HG02870 (cell line): ENCODE data around the gene HUWE1.

Experiments
- ATAC-seq: cut with Tn5 transposase; IDR thresholded peaks from one replicate; pipeline ENCODE4 v1.9.1; 2021; ENCODE audit warnings: mild to moderate bottlenecking, moderate library complexity; ENCODE audit not compliant: unreplicated experiment

The HUWE1 gene

DNA sequence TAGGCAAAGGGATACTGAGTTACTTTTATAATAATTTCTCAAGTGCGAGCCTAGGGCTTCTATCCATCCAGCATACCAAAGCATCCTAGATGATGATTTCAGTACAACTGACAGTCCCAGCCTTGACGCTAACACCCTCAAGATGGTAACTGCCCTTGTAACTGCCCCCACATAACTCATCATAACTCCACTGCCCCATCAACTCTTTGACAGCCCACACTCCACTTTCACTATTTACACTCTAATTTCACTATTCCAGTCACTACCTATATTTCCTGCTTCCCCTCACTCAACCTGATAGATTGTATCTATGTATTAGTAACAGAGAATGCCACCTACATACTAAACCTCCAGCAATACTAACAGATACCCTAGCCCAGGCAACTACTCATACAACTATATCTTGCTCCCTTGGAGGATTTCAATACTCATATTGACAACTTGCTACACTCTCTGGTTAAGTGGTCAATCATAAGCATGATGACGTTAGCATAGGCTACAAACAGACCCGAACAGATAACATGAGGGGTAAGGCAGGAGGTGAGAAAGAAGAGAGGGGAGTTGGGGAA, 65.0 kb downstream of the HUWE1 start:
- no peak for ATAC-seq

- ATAC-seq = no peak
Measured at GRCh38 chrX:53616946-53617345, 69.6 kb downstream of the HUWE1 start.

DNA sequence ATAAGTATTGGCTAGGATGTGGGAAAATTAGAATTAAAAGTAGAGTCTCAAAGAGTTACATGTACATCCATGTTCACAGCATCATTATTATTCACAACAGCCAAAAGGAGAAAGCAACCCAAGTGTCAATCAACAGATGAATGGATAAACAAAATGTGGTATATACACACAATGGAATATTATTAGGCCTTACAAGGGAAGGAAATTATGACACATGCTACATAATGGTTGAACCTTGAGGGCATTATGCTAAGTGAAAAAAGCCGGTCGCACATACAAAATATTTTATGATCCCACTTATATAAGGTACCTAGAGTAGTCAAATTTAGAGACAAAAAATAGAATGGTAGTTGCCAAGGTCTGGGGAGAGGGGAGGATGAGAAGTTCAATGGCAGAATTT, 80.1 kb downstream of the HUWE1 start:
- no peak for ATAC-seq

DNA sequence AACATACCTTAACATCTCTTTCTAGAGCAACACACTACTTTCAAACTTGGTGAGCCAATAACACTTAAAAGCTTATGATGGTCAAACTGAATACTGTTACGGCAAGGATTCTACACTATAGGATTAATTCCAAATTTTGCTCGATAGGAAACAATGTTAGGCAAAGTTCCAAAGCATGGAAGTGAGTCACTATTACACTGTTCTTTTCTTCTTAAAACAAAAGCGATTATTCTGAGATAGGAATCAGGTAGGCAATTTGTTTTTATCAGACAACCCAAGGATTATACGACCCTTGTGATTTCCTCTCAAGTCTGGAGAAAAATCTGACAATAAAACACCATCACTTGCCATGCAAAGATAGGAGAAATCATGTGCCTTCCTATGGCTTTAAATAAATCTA, 81.5 kb downstream of the HUWE1 start:
- no peak for ATAC-seq

DNA sequence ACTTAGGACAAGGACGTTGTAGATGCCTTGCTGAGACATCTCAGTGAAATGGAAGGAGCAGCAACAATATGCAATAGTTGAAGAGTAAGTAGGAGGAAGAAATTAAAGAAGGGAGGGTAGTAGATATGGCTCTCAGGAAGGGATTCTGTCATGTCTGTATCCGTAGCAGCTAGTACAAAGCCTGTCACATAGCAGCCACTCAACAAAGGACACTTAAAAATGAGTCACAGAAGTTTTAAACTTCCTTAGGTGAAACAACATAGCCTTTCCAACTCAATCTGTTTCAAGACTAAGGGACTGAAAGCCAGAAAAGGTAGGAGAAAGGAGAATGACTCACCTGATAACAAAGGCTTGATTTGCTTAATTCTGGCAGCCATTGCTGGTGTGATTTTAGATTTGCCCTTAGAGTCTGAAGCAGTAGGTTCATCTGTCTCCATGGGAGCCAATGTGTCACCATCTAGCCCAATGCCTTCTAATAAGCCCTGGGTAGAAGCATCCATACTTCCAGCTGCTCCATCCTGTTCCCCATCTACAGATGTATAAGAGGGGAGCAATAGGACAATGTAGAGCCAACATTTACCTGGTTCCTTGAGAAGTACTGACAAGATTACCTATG, 86.6 kb downstream of the HUWE1 start:
- ATAC-seq = no peak

DNA sequence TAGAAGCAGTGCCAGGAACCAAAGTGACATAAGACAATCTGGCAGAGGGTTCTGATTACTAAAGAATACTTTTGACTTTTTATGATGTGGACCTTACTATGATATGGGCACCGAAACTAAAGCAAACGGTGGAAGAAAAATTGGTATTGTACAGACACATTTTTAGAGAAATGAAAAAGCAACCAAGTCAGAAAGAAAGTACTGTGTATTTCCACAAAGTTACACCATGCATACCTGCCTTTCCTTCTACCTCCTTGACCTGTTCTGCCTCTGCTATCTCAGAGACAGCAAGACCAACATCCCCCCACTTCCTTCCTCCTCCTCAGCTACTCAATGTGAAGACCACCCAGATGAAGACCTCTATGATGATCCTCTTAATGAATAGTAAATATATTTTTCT, 88.3 kb downstream of the HUWE1 start:
- ATAC-seq = peak; percentile 56

DNA sequence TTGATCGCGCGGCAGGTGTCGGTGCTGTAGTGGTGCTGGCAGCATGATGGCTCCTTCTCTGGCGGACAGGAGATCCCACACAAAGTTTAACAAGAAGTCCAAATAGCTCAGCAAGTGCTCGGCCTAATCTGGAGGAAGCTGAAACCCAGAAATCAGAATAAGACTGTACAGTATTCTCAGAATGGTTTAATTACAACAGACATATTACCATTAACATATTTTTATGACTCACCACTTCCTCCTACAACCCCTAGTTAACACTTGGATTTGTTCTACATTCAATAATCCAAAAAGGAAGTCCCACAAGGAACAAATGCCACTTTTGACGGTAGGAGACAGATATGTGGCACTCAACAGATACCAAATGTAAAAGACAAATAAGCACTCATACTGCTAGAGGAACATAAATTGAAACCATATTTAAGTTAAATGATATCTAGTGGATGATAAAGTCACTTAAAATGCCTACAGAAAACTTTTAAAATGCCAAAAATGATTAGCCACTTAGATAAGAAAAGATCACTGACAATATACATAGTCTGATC, 91.2 kb downstream of the HUWE1 start:
- no peak for ATAC-seq

- ATAC-seq = no peak
Measured at GRCh38 chrX:53594354-53594753, 92.2 kb downstream of the HUWE1 start.

- ATAC-seq = no peak
Measured at GRCh38 chrX:53587795-53588420, 98.6 kb downstream of the HUWE1 start.

- no peak for ATAC-seq
Measured at GRCh38 chrX:53584891-53585290, 101.6 kb downstream of the HUWE1 start.

DNA sequence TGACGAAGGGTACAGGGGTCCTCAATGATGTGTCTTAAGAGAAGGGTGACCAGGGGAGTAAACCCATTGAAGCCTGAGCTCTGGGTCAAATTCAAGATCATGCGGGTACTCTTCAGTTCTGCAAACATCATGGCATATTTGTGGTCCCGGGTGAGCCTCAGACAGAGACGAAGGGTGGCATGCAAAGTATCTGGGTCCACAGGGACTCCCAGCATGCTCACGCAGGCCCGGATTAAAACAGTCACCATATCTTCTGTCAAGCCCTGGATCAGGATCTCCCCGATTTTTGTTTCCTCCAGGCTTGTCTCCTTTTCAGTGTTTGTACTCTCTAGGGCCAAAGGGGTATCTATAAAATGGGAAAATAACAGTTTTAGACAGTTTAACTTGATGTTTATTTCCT, 102.9 kb downstream of the HUWE1 start:
- ATAC-seq = no peak

DNA sequence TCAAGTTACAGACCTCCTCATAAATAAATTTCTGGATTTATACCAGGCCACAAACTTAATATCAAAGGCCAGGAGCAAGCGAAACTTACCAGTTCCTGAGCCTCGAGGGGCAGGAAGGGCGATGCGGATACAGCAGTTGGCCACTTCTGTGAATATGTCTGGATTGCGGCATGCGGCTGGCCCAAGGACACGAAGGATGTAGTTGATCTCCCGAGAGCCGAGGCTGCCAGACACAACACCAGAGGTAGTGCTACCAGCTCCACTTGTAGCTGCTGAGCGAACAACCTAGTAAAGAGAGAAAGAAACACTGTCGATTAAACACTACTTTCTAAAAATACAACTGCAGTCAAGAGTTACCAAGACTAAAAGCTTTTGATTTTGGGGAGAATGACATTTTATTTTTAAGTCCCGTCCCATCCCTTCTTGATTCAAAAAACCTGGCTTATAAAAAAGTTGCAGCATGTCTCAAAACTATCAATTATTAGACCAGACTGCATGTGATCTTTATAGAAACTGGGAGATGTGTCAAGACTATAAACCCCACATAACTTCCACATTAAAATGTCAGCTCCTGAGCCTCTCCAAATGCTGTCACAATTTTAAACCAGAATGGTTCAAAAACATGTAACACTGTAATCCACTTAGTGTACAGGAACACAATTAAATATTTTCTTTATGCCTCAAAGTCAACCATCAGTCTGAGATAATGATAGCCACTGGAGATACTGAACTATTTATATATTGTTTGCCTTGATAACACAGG, 105.6 kb downstream of the HUWE1 start:
- ATAC-seq = no peak

DNA sequence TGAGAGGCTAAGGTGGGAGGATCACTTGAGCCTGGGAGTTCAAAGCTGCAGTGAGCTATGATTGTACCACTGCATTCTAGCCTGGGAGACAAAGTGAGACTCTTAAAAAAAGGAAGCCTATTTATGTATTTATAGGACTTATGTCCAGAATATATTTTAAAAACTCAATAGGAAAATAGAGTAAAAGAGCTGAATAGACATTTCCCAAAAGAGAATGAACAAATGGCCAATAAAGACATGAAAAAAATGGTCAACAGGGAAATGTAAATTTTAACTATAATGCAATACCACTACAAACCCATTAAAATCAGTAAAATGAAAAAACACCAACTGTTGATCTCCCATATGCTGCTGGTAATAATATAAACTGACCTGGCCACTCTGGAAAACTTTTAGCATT, 115.0 kb downstream of the HUWE1 start:
- no peak for ATAC-seq

- no peak for ATAC-seq
Measured at GRCh38 chrX:53563324-53563723, 123.2 kb downstream of the HUWE1 start.

- ATAC-seq = no peak
Measured at GRCh38 chrX:53561912-53562311, 124.6 kb downstream of the HUWE1 start.

GRCh38 chrX:53558646-53559045, 127.9 kb downstream of the HUWE1 start:
- no peak for ATAC-seq

GRCh38 chrX:53556868-53557267, 129.7 kb downstream of the HUWE1 start:
- no peak for ATAC-seq

DNA sequence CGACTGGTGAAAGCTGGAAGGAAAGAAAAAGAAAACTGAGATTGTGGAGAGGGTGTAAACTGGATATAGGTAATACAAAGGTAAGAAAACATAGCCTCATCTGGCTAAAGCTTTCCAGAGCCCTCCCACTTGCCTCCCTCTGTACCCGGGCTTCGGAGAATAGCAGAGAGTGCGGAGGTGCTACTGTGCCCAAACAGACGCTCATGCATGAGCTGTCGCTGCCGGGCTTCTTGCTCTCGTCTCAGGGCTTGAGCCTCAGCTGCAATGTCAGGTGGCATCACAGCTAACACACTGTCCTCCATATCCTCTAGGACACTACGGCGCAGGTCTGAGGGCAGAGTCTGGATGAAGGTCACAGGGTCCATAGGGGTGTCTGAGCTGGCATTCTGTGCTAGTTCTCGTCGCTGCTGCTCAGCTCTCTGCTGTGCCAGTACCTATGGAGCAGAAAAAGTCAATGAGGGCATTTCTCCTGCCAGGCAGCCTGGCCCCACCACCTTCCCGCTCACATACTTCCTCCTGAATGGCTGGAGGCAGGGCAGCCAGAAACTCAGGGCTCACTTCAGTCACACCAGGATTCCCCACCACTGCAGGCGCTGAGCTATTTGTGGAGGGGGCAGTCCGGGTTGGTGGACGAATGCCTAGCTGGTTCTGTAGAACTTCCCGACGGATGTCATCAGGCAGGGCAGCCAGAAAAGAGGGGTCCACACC, 135.6 kb downstream of the HUWE1 start:
- no peak for ATAC-seq

DNA sequence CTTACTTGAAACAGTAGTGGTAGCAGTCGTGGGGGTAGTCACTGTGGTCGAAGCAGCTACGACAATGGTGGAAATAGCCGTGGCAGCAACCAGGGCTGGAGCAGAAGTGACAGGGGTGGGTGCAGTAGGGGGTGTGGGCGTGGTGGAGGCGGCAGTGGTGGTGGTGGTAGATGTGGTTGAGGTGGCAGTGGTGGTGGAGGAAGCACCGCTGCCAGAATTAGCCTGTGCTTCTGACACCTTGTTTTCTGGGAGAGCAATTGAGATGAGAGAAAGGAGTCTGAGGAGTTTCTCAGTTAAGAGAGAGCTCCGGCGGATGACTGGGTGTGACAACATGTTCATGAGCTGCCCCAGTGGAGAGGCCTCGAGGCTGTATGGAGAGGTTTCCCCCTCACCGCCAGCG, 138.9 kb downstream of the HUWE1 start:
- no peak for ATAC-seq

DNA sequence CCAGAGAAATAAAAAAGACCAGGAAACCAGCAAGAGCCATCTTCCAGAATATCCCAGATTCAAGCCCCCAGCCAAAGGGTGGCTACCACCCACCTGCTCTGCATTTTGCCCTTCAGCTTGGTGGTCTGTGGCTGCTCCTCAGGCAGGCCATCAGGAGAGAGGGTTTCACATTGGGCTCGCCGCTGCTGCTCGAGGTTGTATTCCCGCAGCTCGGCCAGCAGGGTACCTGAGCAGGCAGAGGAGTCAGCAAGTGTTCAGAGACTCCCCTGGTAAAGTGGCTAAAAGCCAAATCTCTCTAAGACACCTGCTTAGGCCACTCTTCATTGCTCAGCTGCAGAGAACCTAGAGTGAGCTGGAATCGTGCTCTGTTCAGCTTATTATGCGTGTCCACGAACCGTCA, 141.6 kb downstream of the HUWE1 start:
- ATAC-seq = no peak

GRCh38 chrX:53538781-53539180, 147.7 kb downstream of the HUWE1 start:
- ATAC-seq = no peak
